Keratinocyte (primary cell): ENCODE results near the gene CEP295NL.

ENCODE experiments used
- CTCF ChIP-seq, 3 experiments: IDR thresholded peaks in 1 of 3; conservative IDR thresholded peaks in 1 of 3; optimal IDR thresholded peaks in 1 of 3; 2 replicates in 2 of 3; 3 replicates in 1 of 3; pipeline versions ENCODE3 to v1.5.1; 2011; ENCODE audit warnings: low read length in 3 of 3, mild to moderate bottlenecking in 3 of 3, moderate library complexity in 2 of 3, control low read depth in 1 of 3, inconsistent platforms in 1 of 3; ENCODE audit not compliant: insufficient read depth in 2 of 3; ENCODE audit errors: extremely low read depth in 1 of 3
- EZH2 ChIP-seq: IDR thresholded peaks from one replicate; pipeline ENCODE4 v1.6.1; 2012; ENCODE audit warnings: inconsistent platforms, mild to moderate bottlenecking, low read length, moderate library complexity

DNA sequence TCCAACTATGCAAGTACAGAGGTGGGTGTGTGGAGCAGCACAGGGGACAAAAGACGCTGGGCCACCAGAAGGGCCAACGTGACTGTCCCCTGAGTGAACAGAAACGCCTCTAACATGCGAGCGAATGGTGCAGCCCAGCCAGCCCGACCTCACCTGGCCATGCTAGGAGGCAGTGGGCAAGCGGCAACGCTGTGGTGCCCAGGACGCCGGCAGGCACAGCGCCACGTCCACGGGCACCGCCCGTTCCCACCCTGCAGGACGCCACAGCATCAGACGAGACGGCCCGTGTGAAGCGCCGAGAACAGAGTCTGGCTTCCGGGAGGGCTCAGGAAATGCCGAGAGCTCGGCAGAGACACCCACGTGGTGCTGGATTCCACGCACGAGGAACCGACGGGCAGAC lies 2.2 kb downstream of the CEP295NL start:
- no peak for TF ChIP-seq CTCF (optimal IDR thresholded peaks at IDR 0.05 in 1 of 3, IDR thresholded peaks at IDR 0.05 in 1 of 3, conservative IDR thresholded peaks at IDR 0.05 in 1 of 3; ENCODE audit: extremely low read depth in 1 of 3, insufficient read depth in 2 of 3, low read length in 3 of 3)
- TF ChIP-seq EZH2, result no peak
